NCI-H510A treated with DMSO at 0.1 percent for 48 hours (cell line): ENCODE data around the gene COBL.
A peak's percentile ranks its signal among the peaks of the same experiment; 100 is the strongest.

Source experiments
- DNase-seq: peaks from one replicate; lab custom pipeline; 2025; lab: John Stamatoyannopoulos, UW

COBL gene

DNA sequence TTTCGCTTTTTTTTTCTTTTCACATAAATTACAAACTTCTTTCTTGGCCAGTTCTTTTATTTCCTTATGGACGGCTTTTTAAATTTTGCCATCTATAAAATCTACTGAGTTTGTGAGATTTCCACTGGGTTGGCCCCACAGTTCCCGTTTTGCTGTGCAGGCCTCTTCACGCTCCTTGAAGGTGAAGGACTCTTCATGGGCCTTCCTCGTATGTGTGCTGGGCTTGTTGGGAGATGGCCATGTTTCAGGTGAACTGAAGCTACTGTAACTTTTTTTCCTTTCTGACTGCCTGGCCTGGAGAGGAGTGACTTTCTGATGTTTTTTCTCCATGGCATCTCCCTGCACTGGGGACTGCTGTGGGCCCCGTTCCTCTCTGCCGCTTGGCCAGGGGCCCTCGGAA lies 262.4 kb downstream of the COBL start:
- DNase-seq, result peak; percentile 52

DNA sequence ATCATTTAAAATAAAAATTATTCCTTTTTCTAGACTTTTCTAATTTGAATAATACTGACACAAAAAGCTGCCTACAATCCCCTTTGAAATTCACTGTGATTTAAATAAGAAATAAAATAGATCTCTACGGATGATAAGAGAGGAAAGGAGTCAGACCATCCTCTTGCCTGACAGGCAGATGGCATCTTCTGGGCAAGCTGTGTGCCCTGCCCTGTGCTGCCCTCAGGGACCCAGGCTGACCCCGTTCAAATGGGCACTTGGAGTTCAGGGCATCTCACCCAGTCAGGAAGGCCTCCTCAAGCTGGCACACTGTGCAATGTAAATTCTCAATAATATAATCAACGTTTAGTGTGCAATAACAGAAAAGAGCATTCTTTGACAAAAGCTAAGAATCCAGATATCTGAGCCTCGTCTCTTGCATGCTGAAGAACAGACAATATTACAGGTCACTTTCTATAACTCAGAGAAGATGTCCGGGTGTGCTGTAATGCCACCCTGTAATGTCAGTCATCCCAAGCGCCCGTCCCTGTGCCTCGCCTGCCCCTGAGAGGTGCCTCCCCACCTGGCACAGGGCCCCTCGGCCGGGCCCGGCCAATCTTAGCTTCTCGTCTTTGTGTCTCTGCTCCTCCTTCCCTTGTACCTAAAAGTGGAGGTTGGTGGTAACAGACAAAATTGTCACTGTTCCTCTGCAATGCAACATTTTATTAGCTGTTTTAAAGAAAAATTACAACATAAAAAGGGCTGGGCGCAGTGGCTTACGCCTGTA lies 263.3 kb downstream of the COBL start:
- no peak for DNase-seq

DNA sequence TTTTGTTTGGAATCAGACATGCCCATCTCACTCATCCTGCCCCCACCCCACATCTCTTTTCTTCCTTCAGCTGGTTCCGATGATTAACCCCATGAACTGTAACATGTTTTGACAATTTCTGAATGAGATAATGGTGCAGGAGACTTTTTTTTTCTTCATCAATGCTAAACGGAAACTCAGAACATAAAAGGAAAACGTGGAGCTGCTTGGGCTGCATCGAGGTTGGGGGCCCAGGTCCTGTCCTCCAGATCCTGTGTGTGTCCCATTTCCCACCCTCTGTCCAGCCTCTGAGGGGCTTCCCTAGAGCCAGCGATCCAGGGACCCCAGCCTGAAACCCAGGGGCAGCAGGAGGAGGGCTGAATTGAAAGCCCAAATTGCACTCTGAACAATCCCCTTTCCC lies 270.1 kb downstream of the COBL start:
- DNase-seq, result no peak

DNA sequence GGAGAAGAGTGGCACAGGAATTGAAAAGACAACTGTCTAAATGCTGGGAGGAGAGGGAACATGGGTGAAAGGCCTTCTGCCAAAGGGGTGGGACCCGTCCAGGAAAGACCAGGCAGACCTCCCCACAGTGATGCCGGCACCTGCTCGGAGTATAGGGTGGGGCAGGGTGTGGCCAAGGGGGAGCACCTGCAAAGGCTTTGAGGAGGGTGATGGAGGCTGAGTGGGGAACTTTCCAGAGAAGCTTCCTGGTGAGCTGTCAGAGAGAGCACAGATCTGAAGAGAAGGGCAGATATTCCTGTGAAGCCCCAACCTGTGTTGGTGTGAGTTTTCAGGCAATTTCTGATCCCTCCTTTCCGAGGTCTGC lies 270.5 kb downstream of the COBL start:
- DNase-seq, result no peak

DNA sequence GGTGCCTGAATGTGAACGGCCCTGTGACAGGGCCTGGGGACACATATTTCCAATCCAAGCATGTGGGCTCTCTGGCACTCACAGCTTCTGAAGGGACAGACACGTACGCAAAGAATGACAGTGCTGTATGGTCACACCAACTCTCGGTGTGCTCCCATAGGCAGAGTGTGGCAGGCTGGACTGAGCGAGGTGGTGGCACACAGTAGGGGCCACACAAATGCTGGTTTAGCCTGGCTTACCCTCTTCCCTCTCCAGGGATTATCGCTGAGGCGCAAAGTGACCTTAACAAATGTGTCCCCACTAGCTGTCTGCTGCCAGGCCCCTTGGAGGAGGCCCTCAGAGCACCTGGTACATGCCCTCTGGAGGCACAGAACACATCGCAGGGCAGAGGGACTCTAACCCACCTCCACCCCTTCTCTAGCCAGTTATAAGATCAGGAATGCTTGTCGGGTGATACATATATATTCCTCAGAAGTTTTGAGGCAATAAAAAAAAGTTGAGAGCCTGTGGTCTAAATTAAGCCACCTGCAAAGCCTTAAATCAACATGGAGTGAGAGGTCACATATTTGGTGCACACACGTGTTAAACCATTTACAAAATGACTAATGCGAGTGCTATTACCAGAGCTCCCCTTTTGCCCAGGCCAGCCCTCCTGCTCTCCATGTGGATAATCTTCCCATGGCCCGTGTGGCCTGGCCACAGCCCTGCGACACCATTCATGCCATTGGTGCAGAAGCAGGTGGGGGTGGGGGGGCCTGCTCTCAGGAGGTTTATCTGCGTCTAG lies 271.1 kb downstream of the COBL start:
- DNase-seq, result no peak

DNA sequence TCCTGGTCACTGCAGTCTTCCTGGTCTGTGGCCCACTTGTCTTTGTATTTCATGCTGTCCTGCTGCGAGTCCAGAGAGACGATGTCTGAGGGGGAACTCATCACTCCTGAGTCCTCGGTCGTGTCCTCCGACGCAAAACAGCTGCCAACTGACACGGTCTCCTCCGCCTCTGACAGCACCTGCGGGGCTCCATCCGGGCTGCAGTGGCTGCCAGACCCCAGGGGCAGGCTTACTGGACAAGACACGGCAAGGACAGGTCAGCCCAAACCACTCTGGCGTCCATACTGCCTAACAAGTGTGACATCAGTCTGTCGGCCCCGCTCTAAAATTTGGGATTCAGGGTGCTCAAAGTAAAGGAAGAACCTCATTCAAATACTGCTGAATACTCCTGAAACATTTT lies 273.1 kb downstream of the COBL start:
- DNase-seq, result no peak

DNA sequence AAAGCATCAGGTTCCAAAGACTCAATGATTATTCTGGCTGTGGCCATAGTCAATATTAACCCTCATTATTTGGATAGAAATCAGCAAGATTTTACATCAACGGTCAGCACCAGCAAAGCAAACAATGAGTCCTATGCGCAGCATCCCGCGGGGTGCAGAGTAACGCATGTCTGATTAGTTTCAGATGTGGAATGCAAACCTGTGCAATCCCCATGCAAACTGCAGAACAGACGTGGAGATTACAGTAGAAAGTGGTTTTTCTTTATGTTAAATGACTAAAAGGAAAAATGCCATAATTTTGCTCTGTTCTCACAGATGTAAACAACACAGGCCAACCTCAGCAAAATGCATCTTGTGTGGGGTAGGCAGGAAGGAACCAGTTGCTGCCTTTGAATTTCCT lies 275.8 kb downstream of the COBL start:
- no peak for DNase-seq

DNA sequence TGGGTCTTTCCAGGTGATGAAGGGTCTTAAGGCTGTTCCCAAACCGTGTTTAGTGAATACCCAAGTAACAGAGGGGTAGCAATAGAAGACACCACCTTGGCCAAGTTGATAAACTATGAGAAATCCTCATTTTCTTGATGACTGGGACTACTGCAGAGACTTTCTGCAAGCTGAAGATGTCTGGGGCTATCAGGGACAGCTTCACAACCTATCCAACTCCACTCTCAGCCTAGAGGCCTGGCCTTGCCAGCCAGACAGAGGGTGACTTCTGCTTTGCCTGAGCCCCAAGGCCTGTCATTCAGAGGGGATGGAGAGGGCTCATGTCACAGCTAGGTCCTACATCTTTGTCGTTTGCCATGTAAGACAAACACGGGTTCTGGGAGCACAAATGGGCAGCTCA lies 278.0 kb downstream of the COBL start:
- no peak for DNase-seq

DNA sequence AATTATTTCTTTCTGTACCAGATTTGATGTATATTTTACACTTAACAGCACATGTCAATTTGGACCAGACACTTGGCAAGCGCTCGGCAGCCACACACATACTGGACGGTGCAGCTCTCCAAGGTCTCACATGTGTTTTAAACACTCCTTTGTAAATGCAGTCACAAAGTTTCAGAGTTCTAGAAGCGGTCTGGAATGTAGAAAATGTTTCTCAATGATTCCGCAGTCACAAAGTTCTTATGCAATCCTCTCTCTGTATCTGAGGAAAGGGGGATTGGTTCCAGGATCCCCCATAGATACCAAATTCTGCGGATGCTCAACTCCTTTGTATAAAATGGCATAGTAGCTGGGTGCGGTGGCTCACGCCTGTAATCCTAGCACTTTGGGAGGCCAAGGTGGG lies 280.9 kb downstream of the COBL start:
- no peak for DNase-seq

DNA sequence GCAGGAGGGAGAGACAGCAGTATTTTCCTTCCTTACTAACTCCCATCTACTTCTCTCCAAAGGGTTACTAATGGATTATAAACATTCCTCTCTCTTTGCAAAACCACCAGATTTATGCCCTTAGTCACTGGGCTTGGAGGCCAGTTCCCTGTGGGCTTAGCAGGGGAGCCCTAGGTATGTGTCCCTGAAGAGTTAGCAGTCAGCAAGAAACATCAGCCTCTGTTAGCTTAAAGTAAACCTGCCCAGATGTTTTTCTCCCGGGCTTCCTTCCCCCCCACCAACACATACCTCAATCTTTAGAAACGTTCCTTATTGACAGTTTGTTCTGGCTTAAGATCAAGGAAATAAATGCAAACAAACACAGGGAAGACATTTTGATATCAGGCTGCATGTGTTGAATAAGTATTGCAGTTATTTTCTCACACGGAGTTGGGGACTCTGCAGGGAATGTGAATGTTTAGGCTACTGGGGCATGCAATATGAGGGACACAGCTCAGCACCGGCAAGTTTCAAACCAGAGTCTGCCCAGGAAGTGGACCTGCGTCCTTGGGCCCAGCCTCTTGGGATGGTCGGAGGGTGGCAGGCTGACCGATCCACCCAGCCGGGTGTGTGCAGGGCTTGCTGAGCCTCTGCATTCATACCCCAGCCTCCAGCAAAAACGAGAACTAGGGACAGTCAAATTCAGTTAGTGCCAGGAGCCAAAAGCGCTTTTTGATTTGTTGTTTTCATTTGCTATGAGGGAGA lies 281.9 kb downstream of the COBL start:
- no peak for DNase-seq

DNA sequence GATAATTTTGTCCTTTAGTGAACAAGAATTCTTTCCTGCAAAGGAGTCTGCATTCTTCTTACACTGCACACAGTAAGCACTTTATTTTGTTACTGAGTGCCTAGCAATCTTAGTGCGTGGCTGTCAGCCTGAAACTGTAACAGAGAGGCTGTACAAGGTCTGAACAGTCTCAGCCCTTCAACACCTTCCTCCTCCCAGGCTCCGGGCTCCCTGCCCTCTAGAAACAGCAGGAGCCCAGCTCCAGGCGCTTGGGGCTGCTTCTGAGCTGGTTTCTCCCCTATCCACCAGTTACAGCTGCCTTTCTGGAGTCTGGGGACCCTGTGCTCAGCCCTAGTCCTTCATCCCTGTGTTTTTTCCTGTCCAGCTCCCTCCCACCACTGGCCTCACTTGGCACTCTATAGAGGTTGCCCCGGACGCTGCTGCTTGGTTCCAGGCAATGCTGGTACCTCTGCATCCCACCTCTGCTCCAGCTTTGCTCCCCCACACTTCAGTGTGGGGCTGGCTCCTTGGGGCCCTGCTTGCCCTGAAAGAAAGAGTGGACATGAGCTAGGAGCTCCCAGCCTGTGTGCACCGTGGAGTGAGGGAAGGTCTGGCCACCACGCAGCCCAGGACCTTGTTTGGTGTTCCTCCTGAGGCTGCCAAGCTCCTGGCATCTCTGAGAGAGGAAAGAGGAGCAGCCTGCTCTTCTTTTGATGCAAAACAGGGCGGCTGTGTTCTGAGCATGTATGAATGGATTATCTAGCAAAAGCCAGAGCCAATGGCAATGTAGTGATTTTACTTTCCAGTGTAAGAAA lies 282.7 kb downstream of the COBL start:
- no peak for DNase-seq

DNA sequence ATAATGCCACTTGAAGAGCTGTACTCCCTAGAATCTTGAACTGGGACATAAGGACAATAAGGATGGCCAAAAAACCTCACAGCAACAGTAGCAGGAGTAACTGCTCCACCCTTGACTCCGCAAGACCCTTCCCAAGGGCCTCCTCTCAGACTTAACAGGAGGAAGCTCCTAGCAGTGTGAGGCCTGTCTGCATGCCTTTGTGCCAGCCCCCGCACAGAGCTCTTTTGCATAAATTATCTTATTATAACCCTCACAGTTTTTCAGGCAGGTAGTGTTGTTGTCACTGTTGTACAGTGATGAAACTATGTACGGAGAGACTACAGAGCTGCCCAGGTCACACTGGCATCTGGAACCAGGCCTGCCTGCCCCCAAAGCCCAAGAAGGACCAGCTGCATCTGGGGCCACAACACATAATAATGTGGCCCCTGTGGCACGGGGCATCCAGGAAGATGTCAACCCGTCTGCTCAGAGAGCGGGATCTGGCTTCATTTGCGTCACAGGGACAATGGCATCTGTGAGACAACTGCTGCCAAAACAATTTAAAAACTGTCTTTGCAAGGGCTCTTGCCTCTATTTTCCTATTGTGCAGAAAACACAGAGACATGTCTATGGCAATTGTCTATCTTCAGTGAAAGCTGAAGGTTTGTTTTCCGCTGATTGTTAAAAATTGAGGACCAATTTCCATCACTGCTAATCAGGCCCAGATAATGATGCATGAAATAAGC lies 284.7 kb downstream of the COBL start:
- DNase-seq, result no peak

DNA sequence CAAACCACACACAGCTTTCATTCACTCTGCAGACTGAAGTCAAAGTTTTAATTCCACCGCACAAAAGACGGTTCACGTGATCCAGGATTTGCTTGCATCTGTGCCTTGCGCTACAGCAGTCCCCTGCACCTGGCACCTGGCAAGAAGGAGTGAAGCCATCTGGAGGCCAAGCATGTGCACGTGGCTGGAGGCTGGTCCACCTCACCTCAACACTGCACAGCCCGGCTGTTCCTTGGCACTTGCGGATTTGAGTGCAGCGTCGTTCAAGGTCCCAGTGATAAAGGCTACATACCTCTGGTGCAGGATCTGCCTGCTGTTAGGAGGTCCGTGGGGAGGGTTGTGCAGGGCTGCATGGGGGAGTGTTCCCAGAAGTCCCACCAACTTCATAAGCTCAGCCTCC lies 285.4 kb downstream of the COBL start:
- DNase-seq, result no peak

DNA sequence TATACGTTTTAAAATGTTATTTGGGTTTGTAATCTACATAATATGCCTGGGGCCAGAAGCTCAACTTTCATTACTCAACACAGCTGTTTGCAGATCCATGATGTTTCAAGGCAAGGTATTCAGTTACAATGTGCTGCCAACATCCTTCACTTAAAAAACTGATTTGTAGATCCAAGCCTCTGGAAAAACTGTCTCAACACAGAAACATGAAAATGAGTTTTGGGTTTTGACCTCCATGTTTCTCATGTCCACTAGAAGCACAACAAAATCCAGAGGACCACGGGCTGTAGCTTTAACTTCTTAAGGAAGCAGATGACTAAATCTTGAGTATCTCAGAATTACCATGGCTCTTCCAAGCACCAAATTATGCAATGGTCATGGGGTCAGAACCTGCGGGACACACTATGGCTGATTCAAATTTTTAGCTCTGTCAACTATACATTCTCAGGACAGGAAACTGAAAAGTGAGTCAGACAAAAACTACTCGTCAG lies 286.9 kb downstream of the COBL start:
- DNase-seq, result no peak

DNA sequence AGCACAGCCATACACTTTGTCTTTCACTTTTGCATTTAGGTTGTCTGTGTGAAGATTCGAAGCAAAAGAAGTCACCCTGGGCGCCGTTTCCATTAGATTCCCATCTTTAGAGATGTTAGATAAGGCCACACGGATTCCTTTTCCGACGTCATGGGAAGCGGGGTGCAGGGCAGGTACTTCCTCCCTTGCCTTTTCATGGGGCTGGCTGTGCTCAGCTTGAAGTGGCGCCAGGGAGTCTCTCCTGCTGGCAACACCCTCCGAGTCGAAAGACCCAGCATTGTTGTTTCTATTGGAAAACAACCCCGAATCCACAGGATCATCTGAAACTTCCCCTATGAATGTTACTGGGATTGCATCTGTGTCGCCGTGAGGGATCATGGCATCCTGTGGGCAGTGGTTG lies 287.5 kb downstream of the COBL start:
- DNase-seq, result no peak

DNA sequence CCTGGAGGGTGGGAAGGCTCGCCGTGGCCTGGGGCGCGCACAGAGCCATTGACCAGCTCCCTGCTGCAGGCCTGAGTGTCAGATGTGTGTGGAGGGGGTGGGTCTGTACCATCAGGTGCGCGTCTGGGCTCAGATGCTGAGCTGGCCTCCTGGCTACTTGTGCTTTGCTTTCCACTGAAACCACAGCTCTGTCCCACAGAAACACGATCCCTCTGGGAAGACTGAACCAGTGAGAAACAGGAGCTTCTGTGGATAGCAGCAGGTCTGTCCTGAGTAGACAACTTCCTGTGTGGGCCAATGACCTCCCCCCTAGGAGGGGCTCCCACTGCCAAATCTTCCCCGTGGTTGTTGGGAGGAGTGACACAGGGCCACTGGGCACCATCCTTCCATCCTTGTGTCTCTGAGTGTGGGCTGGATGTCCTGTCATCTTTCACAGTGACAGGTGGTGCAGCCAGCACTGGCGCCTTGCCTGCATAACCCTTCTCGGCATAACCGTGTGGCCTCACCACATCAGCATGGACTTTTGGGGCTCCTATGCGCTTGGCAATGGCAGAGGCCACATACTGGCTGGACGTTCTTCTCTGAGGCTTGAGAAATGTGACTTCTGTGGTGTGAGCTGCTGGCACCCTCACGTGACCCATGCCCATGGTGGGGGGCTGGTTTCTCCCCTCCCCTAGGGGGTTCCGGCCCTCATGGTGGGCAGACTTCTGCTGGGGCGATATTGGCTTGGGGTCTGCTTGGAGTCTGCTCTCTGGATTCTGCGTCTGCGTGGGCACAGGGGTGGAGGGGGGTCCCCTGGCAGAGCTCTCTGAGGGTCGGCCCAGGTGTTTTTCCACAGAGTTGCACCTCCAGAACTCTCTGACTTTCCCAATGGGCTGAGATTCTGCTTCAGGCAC lies 288.4 kb downstream of the COBL start:
- DNase-seq, result no peak

DNA sequence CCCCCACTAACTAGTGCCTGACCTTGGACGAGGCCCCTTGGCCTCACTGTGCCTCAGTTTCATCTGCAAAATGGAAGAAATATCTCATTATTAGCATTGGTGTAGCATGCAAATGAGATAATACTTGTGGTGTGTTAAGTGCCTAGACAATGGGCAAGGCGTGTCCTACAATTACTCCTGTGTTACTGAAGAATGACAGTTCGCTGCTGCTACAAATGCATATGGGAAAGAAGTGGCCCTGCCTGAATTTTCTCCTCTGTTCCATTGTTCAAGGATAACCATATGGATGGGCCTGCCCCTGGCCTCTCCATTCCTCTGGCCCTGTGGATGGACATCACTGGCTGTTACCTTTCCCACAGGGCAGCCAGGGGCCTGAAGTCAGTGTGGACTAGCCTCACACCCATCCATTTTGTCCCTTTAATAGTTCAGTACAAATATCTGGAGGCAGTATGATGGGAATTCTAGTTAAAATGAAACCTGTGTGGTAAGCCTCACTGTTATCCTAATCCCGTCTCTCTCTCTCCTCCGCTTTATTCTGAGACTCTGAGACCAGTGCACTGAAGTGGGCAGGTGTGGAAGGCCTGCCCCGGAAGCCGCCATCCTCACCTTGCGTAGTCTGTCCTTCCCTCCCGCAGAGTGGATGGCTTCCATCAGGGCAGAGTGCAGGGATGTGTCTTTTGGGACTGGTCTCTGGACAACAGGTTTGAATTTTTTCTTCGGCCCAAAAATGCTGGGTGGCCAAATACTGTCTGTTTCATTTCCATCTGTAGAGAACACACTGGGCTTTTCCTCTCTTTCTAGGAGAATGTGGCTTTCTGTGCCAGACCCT lies 289.3 kb downstream of the COBL start:
- DNase-seq, result no peak

DNA sequence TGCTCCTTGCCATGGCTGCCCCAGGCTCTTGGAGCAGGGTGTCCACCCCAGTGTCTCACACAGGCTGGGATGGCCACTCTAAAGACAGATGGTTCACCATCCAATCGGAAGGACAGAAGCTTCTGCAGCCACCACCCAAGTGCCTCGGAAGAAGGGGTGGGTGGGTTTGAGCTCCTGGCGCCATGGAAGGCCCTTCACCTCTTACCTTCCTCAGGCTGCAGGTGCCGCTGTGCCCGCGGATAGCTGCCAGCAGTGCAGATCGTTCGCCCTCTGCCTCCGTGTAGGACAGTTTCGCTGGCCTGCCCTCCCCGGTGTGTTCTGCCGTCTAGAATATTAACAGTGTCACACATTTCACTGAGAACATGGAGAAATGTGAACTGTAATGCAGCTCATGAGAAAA lies 290.3 kb downstream of the COBL start:
- no peak for DNase-seq

DNA sequence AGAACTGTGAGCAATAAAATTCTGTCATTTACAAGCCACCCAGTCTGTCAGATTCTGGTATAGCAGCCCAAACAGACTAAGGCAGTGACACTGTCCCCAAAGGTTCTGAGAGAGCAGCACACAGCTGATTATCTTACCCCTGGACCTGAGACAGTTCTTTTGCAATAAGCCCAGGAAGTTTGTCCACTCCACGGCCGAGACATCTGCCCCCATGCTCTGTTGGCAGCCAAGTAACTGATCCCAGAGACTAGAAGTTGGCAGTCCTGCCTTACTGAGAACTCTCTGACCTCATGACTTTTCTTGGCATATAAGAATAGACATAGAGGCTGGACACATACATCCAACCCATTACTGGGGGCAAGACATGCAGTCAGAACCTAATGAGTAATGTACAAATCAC lies 290.9 kb downstream of the COBL start:
- no peak for DNase-seq
